Measurements from ENCODE around the gene CMIP. TPM values are rescaled to one million over a fixed set of nuclear protein-coding genes. Genes with fewer than 3 reads are reported as not detected.

CMIP gene
- total and polyA plus RNA-seq, 10 of the 15 experiments (the other 5 are each of a cell fraction or from before 2014, with no cell fraction given) = 1.2 to 43.2 (median 4.4) TPM

DNA sequence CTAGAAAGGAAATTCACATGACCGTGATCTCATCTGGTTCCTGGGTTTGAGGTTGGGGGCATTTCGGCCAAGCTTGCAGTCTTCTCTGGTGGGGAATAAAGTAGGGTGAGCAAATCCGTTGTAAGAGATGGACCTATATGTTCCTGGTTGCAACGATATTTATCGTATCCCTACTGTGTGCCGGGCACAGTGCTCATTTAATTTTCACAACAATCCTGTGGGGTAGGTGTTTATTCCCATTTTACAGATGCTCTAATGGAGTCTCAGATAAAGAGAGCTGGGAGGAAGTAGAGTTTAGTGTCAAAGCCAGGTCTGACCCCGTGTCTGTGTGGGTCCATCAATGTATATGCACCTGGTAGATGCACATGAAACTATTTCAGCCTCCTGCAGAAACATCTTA lies 9.4 kb downstream of the CMIP start:
- Histone ChIP-seq H3K27ac (ENCODE audit: control insufficient read depth, insufficient read depth) (no peak overlapping the region), H3K79me2 (ENCODE audit: control insufficient read depth, insufficient read depth, low read length) (peaks cover 70% of the 10 kb centered on the region), H4K20me1 (ENCODE audit: control insufficient read depth, insufficient read depth) (no peaks in the 10 kb centered on the region), H3K27me3 (replicated peaks in 1 of 2; ENCODE audit: control insufficient read depth in 2 of 2, insufficient read depth in 2 of 2, low read length in 1 of 2) (no peaks in the 10 kb centered on the region), H3K4me3 (no peak overlapping the region), H3K4me1 (ENCODE audit: control insufficient read depth, insufficient read depth, low read length) (peaks cover 21% of the 10 kb centered on the region), H3K9me3 (replicated peaks; ENCODE audit: control insufficient read depth, insufficient read depth, low read length) (peaks cover 5% of the 10 kb centered on the region; the same call in 1 of the 3 replicates), H3K4me2 (ENCODE audit: control insufficient read depth, insufficient read depth) (no peak overlapping the region), H2AFZ (ENCODE audit: control insufficient read depth, low read depth, low read length) (no peak overlapping the region), H3K36me3 (ENCODE audit: control insufficient read depth in 2 of 2, insufficient read depth in 2 of 2, low read length in 1 of 2) (peaks cover 4 to 18% of the 10 kb centered on the region in 2 experiments), H3K9ac (ENCODE audit: control insufficient read depth, insufficient read depth, low read length) (no peak overlapping the region)
- ATAC-seq (no peak), DNase-seq (ENCODE audit: low read depth, low spot score) (no peak), FAIRE-seq (no peak)
- TF ChIP-seq GATAD2B (conservative IDR thresholded peaks at IDR 0.05; ENCODE audit: low read depth) = no peak
- no peak for TF ChIP-seq SREBF1 (IDR thresholded peaks at IDR 0.05; ENCODE audit: low read length)
- TF ChIP-seq, protein P1, sequence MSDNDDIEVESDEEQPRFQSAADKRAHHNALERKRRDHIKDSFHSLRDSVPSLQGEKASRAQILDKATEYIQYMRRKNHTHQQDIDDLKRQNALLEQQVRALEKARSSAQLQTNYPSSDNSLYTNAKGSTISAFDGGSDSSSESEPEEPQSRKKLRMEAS (IDR thresholded peaks at IDR 0.05; ENCODE audit: low read depth, low read length) = no peak
- TF ChIP-seq NFYB (IDR thresholded peaks at IDR 0.05; ENCODE audit: insufficient read depth, low read depth, low read length) = no peak
- TF ChIP-seq RAD51 (IDR thresholded peaks at IDR 0.05) = no peak
- no peak for TF ChIP-seq PML (IDR thresholded peaks at IDR 0.05; ENCODE audit: low read length)
- TF ChIP-seq YY1 (IDR thresholded peaks at IDR 0.05; ENCODE audit: low read depth, low read length) = no peak
- TF ChIP-seq KAT2A (conservative IDR thresholded peaks at IDR 0.05; ENCODE audit: control insufficient read depth, low read depth, low read length) = no peak
- no TSS peak for BruUV-seq (replicated peaks)
- SMC1A ChIA-PET (ENCODE audit: uncharacterized antibody, unreplicated experiment) = no interaction called here
- intact Hi-C loops (cut with micrococcal nuclease; ENCODE audit: unreplicated experiment) = no loop called here
- CTCF ChIA-PET = interaction anchor here (0.9 kb wide), 1 partner anchor 53 kb away, joined by 3 read pairs; no protein-coding TSS in a partner anchor
- in situ Hi-C loops (cut with MboI) = no loop called here
- POLR2A ChIA-PET = no interaction called here
- RAD21 ChIA-PET (ENCODE audit: unreplicated experiment) = interaction anchor here (0.8 to 1.7 kb wide), 3 partner anchors 27 to 276 kb away, joined by 3 to 4 read pairs (median 3); no protein-coding TSS in a partner anchor
- 85% methylated on average over 7 of the region's 7 CpGs for WGBS (ENCODE audit: insufficient coverage, insufficient replicate concordance, low lambda C conversion rate, missing lambda C conversion rate)

DNA sequence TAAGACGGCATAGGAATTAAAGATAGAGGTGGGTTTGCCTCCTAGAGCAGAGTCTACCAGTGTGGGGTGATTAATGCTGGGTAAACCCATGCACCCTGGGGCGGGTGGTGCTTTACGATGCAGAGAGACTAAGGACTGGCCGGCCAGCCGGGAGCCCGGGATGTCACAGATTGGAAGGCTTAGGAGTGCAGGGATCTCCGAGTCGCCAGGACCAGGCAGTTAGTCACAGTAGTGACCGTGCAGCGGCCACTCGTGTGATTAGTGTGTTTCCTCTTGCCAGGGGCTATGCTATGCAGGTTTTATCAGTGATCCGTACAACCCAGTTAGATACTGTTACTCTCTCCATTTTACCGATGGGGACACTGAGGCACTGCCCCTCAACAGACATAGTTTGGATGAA lies 10.4 kb downstream of the CMIP start:
- CTCF ChIA-PET = no interaction called here
- POLR2A ChIA-PET = no interaction called here
- Histone ChIP-seq H3K9ac (ENCODE audit: control insufficient read depth, insufficient read depth, low read length) (no peak overlapping the region), H3K4me1 (ENCODE audit: control insufficient read depth, insufficient read depth, low read length) (peaks cover 17% of the 10 kb centered on the region), H3K4me2 (ENCODE audit: control insufficient read depth, insufficient read depth) (no peak overlapping the region), H3K4me3 (no peak overlapping the region), H2AFZ (ENCODE audit: control insufficient read depth, low read depth, low read length) (no peak overlapping the region), H3K36me3 (ENCODE audit: control insufficient read depth in 2 of 2, insufficient read depth in 2 of 2, low read length in 1 of 2) (peaks cover 4 to 20% of the 10 kb centered on the region in 2 experiments), H4K20me1 (ENCODE audit: control insufficient read depth, insufficient read depth) (no peaks in the 10 kb centered on the region), H3K27ac (ENCODE audit: control insufficient read depth, insufficient read depth) (no peak overlapping the region), H3K79me2 (ENCODE audit: control insufficient read depth, insufficient read depth, low read length) (peaks cover 63% of the 10 kb centered on the region), H3K27me3 (replicated peaks in 1 of 2; ENCODE audit: control insufficient read depth in 2 of 2, insufficient read depth in 2 of 2, low read length in 1 of 2) (no peaks in the 10 kb centered on the region), H3K9me3 (replicated peaks; ENCODE audit: control insufficient read depth, insufficient read depth, low read length) (peaks cover 2% of the 10 kb centered on the region; the same call in 1 of the 3 replicates)
- FAIRE-seq = no peak
- no peak for DNase-seq (ENCODE audit: low read depth, low spot score)
- intact Hi-C loops (cut with micrococcal nuclease; ENCODE audit: unreplicated experiment) = no loop called here
- SMC1A ChIA-PET (ENCODE audit: uncharacterized antibody, unreplicated experiment) = no interaction called here
- RAD21 ChIA-PET (ENCODE audit: unreplicated experiment) = no interaction called here
- BruUV-seq (replicated peaks) = no TSS peak
- in situ Hi-C loops (cut with MboI) = no loop called here
- ATAC-seq = no peak
- WGBS (ENCODE audit: insufficient coverage, insufficient replicate concordance, low lambda C conversion rate, missing lambda C conversion rate) = 91% methylated on average over 13 of the region's 13 CpGs
- TF ChIP-seq PML (IDR thresholded peaks at IDR 0.05; ENCODE audit: low read length) (no peak), SIN3A (IDR thresholded peaks at IDR 0.05; ENCODE audit: low read depth, low read length) (no peak), BCL11A (IDR thresholded peaks at IDR 0.05; ENCODE audit: low read depth, low read length) (no peak), CBX3 (IDR thresholded peaks at IDR 0.05; ENCODE audit: borderline replicate concordance, low read depth) (no peak), ZNF384 (IDR thresholded peaks at IDR 0.05; ENCODE audit: borderline replicate concordance, low read depth, low read length) (no peak), STAT1 (conservative IDR thresholded peaks at IDR 0.05) (no peak), CBFB (IDR thresholded peaks at IDR 0.05; ENCODE audit: low read depth) (no peak), YY1 (IDR thresholded peaks at IDR 0.05; ENCODE audit: low read depth, low read length) (no peak), EED (IDR thresholded peaks at IDR 0.05; ENCODE audit: low read depth) (no peak), EGR1 (IDR thresholded peaks at IDR 0.05; ENCODE audit: borderline replicate concordance in 1 of 2, low read depth in 2 of 2, low read length in 2 of 2) (no peak), TCF12 (IDR thresholded peaks at IDR 0.05; ENCODE audit: low read depth, low read length) (no peak), KAT2A (conservative IDR thresholded peaks at IDR 0.05; ENCODE audit: control insufficient read depth, low read depth, low read length) (no peak), ESRRA (IDR thresholded peaks at IDR 0.05; ENCODE audit: low read length) (no peak), KLF5 (IDR thresholded peaks at IDR 0.05; ENCODE audit: partially characterized antibody) (no peak)
- TF ChIP-seq, protein P2, sequence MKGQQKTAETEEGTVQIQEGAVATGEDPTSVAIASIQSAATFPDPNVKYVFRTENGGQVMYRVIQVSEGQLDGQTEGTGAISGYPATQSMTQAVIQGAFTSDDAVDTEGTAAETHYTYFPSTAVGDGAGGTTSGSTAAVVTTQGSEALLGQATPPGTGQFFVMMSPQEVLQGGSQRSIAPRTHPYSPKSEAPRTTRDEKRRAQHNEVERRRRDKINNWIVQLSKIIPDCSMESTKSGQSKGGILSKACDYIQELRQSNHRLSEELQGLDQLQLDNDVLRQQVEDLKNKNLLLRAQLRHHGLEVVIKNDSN (IDR thresholded peaks at IDR 0.05; ENCODE audit: borderline replicate concordance, extremely low read length, insufficient read depth, low read depth, low read length) = no peak

All from GM12878 (cell line).